IPS-18c (cell line): ENCODE results near the gene SMARCA2.

ENCODE experiments used
- H3K4me3 ChIP-seq: 2 replicates; pipeline ENCODE4 v1.7.0; 2013; ENCODE audit warnings: low read depth, mild to moderate bottlenecking, low read length, moderate library complexity; ENCODE audit not compliant: insufficient read depth
- H3K9me3 ChIP-seq: one replicate; pipeline ENCODE4 v1.6.1; 2013; ENCODE audit warnings: mild to moderate bottlenecking, low read length, moderate library complexity; ENCODE audit not compliant: control insufficient read depth, insufficient read depth

The SMARCA2 gene

DNA sequence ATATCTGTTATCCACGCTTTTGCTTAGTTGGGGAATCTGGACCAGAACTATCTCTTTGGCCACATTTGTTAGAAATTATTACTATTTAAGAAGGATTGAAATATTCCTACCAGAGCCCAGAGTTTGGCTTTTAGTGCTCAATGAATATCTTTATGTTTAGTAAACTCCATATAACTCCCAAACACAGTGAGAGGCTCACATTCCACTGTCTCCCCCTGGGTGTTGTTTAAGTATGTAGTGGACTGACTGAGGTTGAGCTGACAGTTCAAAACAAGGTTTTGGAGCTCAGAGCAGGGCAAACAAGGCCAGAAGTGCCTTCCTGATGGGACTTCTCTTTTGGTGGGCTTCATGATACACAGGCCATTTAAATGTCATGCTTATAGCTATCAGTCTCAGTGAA lies 216.0 kb downstream of the SMARCA2 start:
- H3K9me3 ChIP-seq, result no peaks in the 10 kb centered on the region
- H3K4me3 ChIP-seq, result no peak overlapping the region

DNA sequence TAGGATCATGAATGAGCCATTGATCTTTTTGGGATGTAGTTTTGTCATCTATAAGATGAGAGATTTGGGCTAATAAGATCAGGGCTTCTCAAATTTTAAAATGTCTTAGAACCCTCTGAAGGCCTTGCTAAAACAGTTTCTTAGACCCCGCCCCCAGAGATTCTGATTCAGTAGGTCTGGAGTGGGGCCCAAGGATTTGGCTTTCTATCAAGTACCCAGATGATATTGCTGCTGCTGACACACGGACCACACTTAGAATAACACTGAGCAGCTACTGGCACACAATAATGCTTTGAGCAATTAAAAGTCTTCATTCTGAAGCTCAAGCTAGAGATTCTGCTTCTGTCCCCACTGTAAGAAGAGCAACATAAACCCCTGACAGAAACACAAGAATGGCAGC lies 216.7 kb downstream of the SMARCA2 start:
- no peaks in the 10 kb centered on the region for H3K9me3 ChIP-seq
- H3K4me3 ChIP-seq, result no peak overlapping the region

DNA sequence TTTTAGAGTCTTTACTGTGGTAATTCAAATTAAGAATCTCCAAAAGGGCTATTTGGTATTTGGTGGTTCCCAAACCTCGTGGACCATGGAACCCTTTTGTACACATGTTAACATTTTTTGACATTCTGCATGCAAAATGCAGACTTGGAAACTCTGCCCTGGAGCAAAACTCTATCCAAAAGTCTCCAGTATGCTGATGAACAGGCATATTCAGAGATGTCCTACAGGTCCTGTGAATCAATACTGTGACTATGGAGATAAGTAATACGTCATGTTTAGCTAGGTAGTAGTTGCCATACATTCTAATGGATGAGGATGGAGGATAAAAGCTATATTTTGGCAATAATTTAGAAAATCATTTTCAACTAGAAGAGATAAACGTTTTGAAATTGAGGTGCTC lies 218.1 kb downstream of the SMARCA2 start:
- Histone ChIP-seq H3K9me3 (no peaks in the 10 kb centered on the region), H3K4me3 (no peak overlapping the region)

DNA sequence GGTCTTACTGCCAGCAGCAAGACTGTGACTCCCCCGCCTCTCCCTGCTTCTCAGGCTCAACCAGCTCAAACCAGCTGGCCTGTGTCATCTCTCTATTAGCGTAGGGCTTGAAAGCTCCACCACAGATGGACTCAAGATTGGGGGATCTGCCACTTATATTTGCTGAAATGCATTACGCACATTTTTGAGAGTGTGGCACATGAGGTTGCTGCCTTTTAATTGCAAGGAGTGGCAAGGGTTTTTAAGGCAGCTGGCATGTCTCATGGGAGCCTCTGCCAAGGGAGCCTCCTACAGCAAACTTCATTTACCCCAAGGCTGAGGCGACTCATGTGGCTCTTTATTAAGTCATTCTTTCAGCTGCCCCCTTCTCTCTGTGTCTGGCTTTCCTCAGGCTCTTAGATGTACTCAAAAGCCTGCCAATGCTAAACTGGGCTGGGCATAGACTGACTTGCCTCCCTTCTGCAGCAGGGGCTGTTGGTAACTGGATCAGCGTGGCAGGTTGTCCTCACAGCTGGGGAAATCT lies 219.3 kb downstream of the SMARCA2 start:
- no peaks in the 10 kb centered on the region for H3K9me3 ChIP-seq
- H3K4me3 ChIP-seq, result no peak overlapping the region

DNA sequence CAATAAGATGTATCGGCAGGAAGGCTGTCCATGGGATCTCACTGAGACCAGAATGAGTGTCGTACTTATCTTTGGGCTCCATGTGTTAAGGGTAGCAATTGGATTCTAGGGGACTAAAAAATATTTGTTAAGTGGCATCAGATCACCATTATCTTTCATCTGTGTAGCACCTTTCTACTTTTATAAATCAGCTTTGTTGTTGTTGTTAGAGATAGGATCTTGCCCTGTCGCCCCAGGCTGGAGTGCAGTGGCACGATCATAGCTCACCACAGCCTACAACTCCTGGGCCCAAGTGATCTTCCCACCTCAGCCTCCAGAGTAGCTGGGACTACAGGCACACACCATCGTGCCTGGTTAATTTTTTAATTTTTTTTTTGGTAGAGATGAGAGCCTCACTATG lies 220.5 kb downstream of the SMARCA2 start:
- no peak overlapping the region for H3K4me3 ChIP-seq
- H3K9me3 ChIP-seq, result no peaks in the 10 kb centered on the region

DNA sequence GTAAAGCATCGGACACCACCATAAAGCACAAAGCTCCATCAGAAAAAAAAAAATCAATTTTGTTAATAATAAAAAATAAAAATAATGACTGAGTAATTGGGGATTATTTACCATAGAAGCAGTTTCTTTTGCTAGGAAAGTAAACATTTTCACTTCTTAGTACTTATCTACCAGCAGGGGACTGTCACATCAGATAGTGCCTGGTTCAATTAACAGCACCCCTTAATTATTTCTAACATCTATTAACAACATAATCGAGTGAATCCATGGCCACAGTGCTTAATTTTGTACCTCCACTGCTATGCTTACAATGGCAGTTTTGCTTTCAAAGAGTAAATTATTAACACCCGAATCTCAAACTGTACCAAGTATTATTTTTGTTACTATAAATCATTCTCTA lies 221.7 kb downstream of the SMARCA2 start:
- H3K9me3 ChIP-seq, result no peaks in the 10 kb centered on the region
- H3K4me3 ChIP-seq, result no peak overlapping the region

DNA sequence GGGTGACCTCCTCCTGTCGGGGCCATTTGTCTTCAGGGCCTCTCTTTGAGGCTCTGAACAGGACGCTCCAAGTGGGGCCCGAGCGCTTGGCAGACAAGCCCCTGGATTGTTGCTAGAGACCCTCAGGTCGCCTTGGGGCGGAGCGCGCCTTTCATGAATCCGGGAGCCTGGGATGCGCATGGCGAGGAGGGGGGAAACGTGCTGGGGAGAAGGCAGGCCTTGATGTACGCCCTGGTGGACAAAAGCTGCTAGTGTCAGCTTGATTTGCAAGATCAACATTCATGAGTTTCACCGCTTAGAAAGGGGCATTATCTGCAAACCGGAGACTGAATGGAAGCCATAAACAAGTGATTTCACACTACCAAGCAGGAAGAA lies 226.3 kb downstream of the SMARCA2 start:
- Histone ChIP-seq H3K9me3 (no peaks in the 10 kb centered on the region), H3K4me3 (peak overlapping the region; percentile 29; the same call in 1 of the 2 replicates)

DNA sequence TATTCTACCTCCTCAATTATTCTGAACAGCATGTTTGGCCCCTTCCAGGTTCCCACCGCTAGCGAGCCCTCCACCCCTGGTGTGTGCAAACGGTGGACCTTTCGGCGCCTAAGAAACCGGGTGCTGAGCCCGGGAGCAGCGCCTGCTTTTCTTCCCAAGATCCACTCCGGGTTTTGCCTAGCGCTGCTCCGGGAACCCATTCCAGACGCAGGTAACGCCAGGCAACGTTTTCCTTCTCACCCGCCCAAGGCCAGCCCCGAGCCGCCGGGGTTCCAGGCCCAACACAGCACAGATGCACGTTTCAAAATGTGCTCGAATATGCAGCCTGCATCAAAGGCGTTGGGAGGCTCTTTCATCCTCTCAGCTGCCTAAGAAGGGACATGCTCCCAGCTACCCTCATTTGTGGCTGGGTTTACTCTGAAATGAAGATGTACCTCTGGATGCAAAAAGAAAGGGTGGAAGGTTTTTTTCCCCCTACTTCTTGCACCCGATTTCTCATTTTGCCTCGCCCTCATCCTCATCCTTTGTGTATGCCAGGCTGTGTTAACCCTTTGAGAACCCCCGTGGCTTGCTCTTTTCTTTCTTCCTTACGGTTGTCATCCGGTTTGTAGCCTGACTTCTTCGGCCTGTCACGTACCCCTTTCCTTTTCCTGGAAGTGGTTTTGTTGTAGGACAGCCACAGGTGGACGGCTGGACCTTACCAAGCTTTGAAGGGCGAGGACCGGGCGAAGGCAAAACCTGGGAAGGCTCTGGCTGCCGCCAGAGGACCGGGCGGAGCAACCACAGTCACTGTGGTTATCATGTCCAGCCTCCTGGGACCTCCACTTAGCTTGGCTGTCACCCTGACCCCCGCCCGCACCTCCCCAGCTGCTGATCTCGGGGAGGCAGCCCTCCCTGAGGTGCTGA lies 226.9 kb downstream of the SMARCA2 start:
- Histone ChIP-seq H3K4me3 (peak overlapping the region; percentile 44; the same call in 1 of the 2 replicates), H3K9me3 (no peaks in the 10 kb centered on the region)

DNA sequence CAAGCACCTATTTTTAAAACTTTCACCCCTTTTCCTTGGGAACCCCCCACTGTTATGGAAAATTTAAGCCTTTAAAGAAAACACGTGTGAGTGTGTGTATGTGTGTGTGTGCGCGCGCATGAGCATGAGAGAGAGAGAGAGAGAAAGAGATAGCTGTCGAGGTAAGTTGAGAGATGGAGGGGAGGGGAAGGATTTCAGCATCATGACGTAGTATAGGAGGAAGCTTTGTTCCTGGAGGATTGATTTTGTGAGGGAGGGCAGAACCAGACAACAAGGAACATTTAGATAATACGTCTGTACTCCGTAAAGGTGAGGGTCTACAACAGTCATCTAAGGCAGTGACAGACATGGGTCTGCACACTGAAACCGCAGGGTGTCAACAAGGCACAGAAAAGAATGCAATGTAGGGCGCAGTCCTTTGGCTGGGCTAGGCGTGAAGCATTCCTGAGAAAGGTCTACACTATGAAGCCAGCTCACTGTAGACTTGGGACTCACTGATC lies 227.7 kb downstream of the SMARCA2 start:
- Histone ChIP-seq H3K4me3 (peak overlapping the region; percentile 44; the same call in 1 of the 2 replicates), H3K9me3 (no peaks in the 10 kb centered on the region)
